ACC112 (cell line): ENCODE data around the gene ASCL1.

Experiments used
- H2AFZ ChIP-seq: fragments of 200-600 bp; sonication (generic); one replicate; pipeline ENCODE4 v1.6.0; 2017; ENCODE audit warnings: antibody characterized with exemption, low read length; ENCODE audit not compliant: unreplicated experiment
- H3K27ac ChIP-seq: fragments of 200-600 bp; sonication (generic); 2 replicates; pipeline ENCODE4 v1.5.1; 2014; ENCODE audit warnings: low read depth, mild to moderate bottlenecking, antibody characterized with exemption, low read length, moderate library complexity
- H3K27me3 ChIP-seq: fragments of 200-600 bp; sonication (generic); 2 replicates; pipeline ENCODE4 v1.6.1; 2014; ENCODE audit warnings: mild to moderate bottlenecking, antibody characterized with exemption, low read length, moderate library complexity, mixed read lengths; ENCODE audit not compliant: insufficient read depth
- H3K36me3 ChIP-seq: fragments of 200-600 bp; sonication (generic); 2 replicates; pipeline ENCODE4 v1.6.1; 2016; ENCODE audit warnings: mild to moderate bottlenecking, antibody characterized with exemption, low read length, moderate library complexity, mixed read lengths; ENCODE audit not compliant: insufficient read depth
- H3K4me1 ChIP-seq: fragments of 200-600 bp; sonication (generic); one replicate; pipeline ENCODE4 v1.6.1; 2016; ENCODE audit warnings: low read length, mixed read lengths; ENCODE audit not compliant: insufficient read depth, unreplicated experiment, control insufficient read depth
- H3K4me3 ChIP-seq: fragments of 200-600 bp; sonication (generic); 2 replicates; pipeline ENCODE4 v1.5.1; 2014; ENCODE audit warnings: mild to moderate bottlenecking, low read depth, low read length
- H3K79me2 ChIP-seq: fragments of 200-600 bp; sonication (generic); one replicate; pipeline ENCODE4 v1.6.0; 2016; ENCODE audit warnings: low read length; ENCODE audit not compliant: control insufficient read depth, unreplicated experiment, insufficient read depth

The ASCL1 gene

GRCh38 chr12:102920271-102920670 lies 37.2 kb upstream of the ASCL1 start:
- Histone ChIP-seq H3K36me3 (no peaks in the 10 kb centered on the region), H3K4me3 (no peak overlapping the region), H3K27ac (no peak overlapping the region), H3K27me3 (no peaks in the 10 kb centered on the region), H2AFZ (no peak overlapping the region), H3K4me1 (no peaks in the 10 kb centered on the region), H3K79me2 (no peaks in the 10 kb centered on the region)

DNA sequence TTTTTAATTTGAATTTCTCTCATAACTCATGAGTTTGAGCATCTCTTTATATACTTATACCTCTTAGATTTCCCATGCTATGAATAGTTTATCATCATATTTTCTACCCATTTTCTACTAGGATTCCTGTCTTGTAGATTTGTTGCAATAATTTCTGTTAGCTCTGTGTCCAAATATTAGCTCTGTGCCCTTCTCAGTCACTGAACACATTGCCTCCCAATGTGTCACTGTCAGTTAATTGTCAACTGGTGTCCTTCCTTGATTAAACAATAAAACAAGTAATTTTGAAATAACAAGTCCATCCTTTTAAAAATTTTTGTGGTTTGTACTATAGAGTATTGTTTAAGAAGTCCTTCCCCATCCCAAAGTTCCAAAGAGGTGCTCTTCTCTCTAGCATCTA lies 36.2 kb upstream of the ASCL1 start:
- Histone ChIP-seq H3K36me3 (no peaks in the 10 kb centered on the region), H3K79me2 (no peaks in the 10 kb centered on the region), H3K27me3 (no peaks in the 10 kb centered on the region), H2AFZ (no peak overlapping the region), H3K4me3 (no peak overlapping the region), H3K4me1 (no peaks in the 10 kb centered on the region), H3K27ac (no peak overlapping the region)

DNA sequence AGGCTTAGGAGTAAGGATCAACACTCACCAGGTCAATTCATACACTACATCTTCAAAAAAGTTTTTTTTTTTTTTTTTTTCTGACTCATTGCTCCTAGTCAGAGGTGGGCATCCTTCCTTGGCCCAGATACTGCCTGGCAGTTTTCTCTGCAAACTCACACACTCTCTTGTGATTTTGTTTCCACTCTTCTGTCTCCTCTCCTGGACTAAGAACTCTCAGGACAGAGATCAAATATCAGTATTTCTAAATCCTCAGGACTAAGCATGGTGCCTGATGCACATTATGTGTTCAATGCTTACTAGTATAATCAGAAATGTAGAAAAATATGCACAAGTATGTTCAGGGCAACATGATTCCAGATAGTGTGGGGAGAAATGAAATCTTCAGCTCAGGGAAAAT lies 30.3 kb upstream of the ASCL1 start:
- Histone ChIP-seq H3K27ac (no peak overlapping the region), H3K4me3 (no peak overlapping the region), H2AFZ (no peak overlapping the region), H3K4me1 (no peaks in the 10 kb centered on the region), H3K79me2 (no peaks in the 10 kb centered on the region), H3K27me3 (no peaks in the 10 kb centered on the region), H3K36me3 (no peaks in the 10 kb centered on the region)

DNA sequence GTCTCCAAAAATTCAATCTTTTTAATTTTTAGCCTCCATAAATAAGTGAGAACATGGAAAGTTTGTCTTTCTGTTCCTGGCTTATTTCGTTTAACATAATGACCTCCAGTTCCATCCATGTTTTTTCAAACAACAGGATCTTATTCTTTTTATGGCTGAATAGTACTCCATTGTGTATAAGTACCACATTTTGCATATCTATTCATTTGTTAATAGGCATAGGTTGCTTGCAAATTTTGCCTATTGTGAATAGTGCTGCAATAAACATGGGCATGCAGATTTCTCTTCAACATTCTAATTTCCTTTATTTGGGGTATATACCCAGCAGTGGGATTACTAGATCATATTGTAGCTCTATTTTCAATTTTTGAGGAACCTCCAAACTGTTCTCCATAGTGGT lies 24.3 kb upstream of the ASCL1 start:
- Histone ChIP-seq H3K4me1 (no peaks in the 10 kb centered on the region), H2AFZ (no peak overlapping the region), H3K36me3 (no peaks in the 10 kb centered on the region), H3K27me3 (no peaks in the 10 kb centered on the region), H3K4me3 (no peak overlapping the region), H3K79me2 (no peaks in the 10 kb centered on the region), H3K27ac (no peak overlapping the region)

GRCh38 chr12:102939059-102939458 lies 18.4 kb upstream of the ASCL1 start:
- H3K36me3 ChIP-seq = no peaks in the 10 kb centered on the region
- H3K79me2 ChIP-seq = no peaks in the 10 kb centered on the region
- no peak overlapping the region for H3K4me3 ChIP-seq
- H3K4me1 ChIP-seq = no peaks in the 10 kb centered on the region
- H3K27ac ChIP-seq = no peak overlapping the region
- no peaks in the 10 kb centered on the region for H3K27me3 ChIP-seq
- no peak overlapping the region for H2AFZ ChIP-seq

- no peaks in the 10 kb centered on the region for H3K79me2 ChIP-seq
- H3K36me3 ChIP-seq = no peaks in the 10 kb centered on the region
- no peaks in the 10 kb centered on the region for H3K4me1 ChIP-seq
- no peak overlapping the region for H3K27ac ChIP-seq
- H3K27me3 ChIP-seq = no peaks in the 10 kb centered on the region
- H2AFZ ChIP-seq = no peak overlapping the region
- no peak overlapping the region for H3K4me3 ChIP-seq
Observed at GRCh38 chr12:102939670-102940222, 17.7 kb upstream of the ASCL1 start.

DNA sequence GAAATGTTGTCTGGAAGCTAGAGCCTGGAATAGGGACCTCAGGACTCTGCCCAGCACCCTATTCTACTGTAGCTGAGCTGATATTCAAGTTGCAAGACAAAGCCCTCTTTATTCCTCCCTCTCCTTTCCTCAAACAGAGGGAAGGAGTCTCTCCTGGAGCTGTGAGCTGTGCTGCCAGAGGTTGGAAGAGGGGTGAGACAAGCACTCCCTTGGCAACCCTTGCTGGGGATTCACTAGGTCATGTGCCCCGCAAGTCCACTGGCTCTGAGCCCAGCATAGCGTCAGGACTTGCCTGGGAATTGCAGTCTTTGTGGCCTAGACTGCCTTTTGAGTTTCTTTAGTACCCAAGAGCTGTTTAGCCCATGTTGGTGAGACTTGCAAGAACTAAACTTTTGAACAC lies 11.4 kb upstream of the ASCL1 start:
- no peak overlapping the region for H3K27ac ChIP-seq
- H2AFZ ChIP-seq = no peak overlapping the region
- H3K36me3 ChIP-seq = no peaks in the 10 kb centered on the region
- peaks cover 20% of the 10 kb centered on the region for H3K27me3 ChIP-seq
- no peaks in the 10 kb centered on the region for H3K4me1 ChIP-seq
- no peaks in the 10 kb centered on the region for H3K79me2 ChIP-seq
- no peak overlapping the region for H3K4me3 ChIP-seq

DNA sequence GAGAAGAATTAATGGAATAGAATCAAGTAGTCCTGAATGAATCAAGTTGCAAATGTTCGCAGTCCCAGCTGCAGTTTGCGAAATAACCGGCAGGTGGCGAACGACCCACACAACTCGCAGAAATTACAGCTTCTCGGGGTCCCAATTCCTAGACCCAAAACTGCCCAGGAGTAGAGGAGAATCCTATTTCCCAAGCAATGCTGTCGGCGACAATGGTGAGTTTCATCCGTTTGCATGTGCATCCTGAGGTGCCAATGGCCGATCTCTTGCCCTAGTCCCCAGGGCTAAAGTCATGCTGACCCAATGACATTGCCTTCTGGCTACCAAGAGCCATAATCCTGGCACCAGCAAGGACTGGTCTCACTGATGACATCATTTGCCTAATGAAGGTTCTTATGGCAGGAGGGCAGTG lies 8.5 kb upstream of the ASCL1 start:
- peaks cover 45% of the 10 kb centered on the region for H3K27me3 ChIP-seq
- no peak overlapping the region for H2AFZ ChIP-seq
- no peak overlapping the region for H3K27ac ChIP-seq
- no peaks in the 10 kb centered on the region for H3K79me2 ChIP-seq
- no peak overlapping the region for H3K4me3 ChIP-seq
- H3K4me1 ChIP-seq = no peaks in the 10 kb centered on the region
- no peaks in the 10 kb centered on the region for H3K36me3 ChIP-seq

DNA sequence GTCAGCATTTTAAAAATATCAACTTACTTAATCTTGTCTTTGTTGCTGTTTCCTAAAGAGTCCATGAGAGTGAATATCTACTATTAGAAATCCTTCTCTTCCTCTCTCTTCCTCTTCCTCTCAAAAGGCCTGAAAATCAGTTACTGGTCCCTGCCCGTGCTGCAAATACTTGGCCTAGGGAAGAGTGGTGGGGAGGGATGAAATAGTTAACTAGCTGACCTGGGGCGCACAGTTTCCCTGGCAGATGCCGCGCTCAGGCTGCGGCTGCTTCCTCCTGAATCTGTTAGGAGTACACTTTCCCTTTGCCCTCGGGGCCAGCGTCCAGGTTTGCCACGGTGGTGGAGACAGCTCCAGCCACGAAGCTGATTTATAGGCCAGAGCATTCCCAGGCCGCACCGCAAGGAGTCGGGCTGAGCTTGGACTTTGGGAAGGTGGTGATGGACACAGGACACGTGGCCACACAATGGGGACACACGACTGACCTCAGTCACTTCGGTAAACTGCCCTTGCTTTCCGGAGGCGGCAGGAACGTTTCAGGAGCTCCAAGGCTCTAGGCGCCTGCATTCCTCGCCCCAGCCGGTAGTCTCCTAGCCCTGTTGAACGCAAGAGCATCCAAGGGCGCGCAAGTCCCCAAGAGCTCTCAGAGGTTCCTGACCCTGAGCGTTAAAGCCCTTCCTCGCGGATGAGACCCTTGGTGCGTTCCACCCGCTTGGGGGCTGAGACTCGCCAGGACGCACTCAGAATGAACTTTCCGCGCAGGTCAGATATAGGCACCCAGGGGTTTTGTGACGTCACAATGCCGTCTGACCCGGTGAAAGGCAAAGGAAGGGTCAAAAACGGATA lies 7.1 kb upstream of the ASCL1 start:
- H3K79me2 ChIP-seq = no peaks in the 10 kb centered on the region
- peaks cover 59% of the 10 kb centered on the region for H3K27me3 ChIP-seq
- no peak overlapping the region for H2AFZ ChIP-seq
- no peak overlapping the region for H3K4me3 ChIP-seq
- H3K27ac ChIP-seq = no peak overlapping the region
- no peaks in the 10 kb centered on the region for H3K36me3 ChIP-seq
- no peaks in the 10 kb centered on the region for H3K4me1 ChIP-seq

DNA sequence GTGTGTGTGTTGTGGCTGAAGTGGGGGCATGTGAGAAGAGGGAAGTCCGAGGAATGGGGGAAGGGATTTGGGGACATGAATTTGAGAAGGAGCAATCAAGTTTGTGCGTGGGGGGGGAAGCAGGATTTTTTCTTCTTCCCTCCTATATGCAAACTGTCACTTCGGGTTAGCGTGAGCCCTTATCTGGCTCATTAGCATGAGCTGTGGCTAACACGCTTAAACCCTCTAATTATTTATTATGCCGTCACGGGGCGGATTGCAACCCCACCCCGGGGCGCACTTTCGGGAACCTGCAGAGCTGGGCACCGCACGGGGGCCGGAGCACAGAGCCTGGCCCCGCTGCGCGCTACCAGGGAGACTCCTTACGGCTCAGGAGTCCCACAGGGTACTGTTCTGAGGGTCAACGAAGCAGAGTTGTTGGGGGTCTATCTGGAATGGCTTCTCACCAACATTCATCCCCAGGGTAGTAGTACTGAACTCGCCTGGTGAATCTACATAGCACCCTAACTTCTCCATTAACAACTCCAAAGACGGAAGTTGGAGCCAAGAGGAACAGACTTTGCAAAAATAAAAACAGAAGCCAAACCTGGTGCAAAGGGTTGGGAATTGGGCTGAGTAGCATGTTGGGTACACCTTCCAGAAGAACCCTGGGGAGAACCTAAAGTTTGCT lies 6.4 kb upstream of the ASCL1 start:
- no peaks in the 10 kb centered on the region for H3K79me2 ChIP-seq
- no peak overlapping the region for H2AFZ ChIP-seq
- no peak overlapping the region for H3K4me3 ChIP-seq
- H3K4me1 ChIP-seq = no peaks in the 10 kb centered on the region
- H3K36me3 ChIP-seq = no peaks in the 10 kb centered on the region
- H3K27me3 ChIP-seq = peaks cover 66% of the 10 kb centered on the region
- H3K27ac ChIP-seq = no peak overlapping the region

- Histone ChIP-seq H3K4me3 (no peak overlapping the region), H3K4me1 (no peaks in the 10 kb centered on the region), H2AFZ (no peak overlapping the region), H3K27me3 (peaks cover 74% of the 10 kb centered on the region), H3K79me2 (no peaks in the 10 kb centered on the region), H3K27ac (no peak overlapping the region), H3K36me3 (no peaks in the 10 kb centered on the region)
Observed at GRCh38 chr12:102951841-102952240, 5.6 kb upstream of the ASCL1 start.
